Activated CD8-positive, alpha-beta memory T cell treated with anti-CD3 and anti-CD28 coated beads, Interleukin-2, amount 50 U/mL, for 48 hours (primary cell): ENCODE results near the gene S100P.
"Not testable (repeated sequence)": the region's sequence is repeated elsewhere in the genome, so short reads cannot be mapped to it uniquely, and the experiment has no call there.

Source experiments
- DNase-seq: peaks from one replicate; pipeline ENCODE4 v3.0.0-alpha.2; 2020

S100P gene

GRCh38 chr4:6699903-6700302 is 6.2 kb downstream of the S100P start:
- DNase-seq: no peak

DNA sequence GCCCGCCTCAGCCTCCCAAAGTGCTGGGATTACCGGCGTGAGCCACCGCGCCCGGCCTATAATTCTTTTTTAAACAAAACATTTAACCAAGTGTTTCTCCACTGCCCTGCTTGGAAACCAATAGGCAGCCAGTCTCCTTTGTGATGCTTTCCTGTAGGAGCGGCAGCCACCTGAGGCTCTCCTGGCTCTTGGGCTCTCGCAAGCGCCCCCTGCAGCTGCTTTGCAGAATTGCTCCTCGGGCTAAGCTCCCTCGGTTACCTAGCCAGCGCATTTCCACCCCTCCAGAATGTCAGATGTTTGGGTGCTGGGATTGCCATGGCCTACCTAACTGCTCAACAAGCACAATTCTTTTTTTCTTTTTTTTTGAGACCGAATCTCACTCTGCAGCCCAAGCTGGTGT is 7.7 kb downstream of the S100P start:
- DNase-seq: peak; percentile 81

DNA sequence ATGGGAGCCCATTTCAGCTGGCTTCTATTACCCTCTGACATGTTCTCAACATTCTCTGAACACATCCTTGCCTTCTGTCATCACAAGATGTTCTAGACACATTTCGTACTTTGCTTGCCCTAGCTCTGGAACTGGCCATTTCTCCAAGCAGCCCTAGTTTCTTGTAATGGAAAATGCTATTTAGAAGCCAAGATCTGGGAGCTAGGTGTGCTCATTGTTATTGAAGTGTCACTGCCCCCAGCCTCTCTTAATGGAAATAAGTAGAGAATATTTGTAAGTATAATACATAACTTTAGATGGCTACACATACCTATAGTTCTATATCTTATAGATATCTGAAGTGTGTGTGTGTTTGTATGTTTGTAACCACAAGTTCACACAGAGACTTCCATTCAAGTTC is 9.1 kb downstream of the S100P start:
- DNase-seq: no peak

GRCh38 chr4:6703786-6704185 is 10.1 kb downstream of the S100P start:
- DNase-seq: no peak

DNA sequence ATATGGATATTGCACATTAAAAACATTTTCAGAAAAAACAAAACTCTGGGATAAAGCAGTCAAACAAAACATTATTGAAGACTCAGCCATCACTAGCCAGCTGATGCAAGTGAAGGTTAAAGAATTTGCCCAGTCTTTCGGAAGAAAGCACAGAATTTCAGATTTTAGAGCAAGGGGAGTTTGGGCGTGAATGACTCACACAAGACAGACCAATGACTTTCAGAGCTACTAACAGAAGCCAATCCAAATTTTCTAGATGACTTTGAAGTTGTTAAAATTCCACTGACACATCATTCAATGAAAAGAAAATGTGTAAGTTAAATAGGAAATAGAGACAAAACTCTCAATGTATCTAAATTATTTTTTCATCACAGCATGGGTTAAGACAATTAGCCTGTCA is 12.0 kb downstream of the S100P start:
- DNase-seq: no peak

DNA sequence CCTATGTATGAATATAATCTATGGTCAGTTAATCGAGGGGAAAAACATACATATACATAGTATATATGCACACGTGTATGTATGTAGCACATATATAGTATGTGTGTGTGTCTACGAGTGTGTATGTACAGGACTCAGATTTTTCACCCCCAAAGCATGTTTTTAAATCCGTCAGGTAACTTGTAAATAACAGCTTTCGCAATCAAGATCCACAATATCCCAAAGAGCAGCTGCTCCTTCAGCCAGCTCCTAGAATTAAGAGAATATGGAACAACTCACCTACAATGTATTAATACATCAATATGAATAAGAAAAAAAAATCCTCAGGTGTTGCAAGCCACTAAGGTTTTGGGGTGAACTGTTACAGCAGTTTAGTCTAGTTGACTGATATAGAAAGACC is 12.5 kb downstream of the S100P start:
- DNase-seq: no peak

DNA sequence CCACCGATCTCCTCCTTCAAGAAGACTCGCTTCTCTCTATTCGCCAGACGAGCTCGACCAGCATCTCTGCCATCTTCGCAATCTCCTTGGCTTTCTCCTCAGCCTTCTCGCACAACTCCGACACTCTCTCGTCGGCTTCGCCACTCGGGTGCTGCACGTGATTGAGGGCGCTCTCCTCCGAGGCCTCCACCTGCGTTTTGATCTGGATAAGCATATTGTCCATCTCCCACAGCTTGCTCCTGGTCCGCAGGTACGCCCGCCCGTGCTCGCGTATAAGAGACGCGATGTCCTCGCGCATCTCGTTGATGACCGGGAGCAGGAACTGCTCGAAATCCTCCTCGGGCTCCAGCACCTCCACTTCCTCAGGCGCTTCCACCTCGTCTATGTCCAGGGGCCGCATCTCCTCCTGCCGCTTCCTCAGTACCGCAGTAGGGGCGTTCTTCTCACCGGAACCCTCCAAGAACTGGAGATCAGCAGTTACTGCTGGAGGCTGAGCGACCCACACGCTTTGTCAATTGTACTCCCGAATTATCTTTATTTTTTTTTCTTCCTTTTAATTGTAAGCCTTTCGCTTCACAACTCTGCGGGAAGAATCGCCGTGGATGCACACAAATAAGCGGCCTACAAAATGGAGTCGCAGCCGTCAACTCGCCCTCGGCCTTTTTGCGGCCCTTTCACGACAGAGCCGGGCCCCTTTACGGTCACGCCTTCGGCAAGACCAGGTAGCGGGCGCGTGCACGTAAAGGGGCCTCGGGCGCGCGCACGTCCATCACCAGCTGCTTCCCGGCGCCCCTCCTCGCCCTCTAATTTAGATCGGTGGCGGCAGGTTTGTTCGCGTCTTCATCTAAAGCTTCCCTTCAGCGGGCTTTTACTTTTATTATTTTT is 15.8 kb downstream of the S100P start, which contains the start of gene MRFAP1L1:
TSS of gene MRFAP1L1 (minus strand) at position 636 of the 885 bp plus-strand sequence. CDS start at position 400, 236 bp downstream.
- DNase-seq: peak; percentile 95

GRCh38 chr4:6710282-6710681 is 16.6 kb downstream of the S100P start:
- no peak for DNase-seq

DNA sequence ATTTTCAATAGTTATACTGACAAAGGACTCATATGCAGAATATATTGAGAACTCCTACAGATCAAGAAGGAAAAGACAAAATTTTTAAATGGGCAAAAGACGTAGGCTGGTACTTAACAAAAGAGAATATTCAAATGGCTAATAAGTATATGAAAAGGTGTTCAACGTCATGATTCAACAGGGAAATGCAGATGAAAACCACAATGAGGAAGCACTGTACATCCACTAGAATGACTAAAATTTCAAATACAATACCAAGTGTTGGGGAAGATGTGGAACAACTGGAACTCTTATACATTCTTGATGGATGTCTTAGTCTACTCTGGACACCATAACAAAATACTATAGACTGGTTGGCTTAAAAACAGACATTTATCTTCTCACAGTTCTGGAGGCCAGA is 17.3 kb downstream of the S100P start:
- no peak for DNase-seq

- peak; percentile 22 for DNase-seq
Observed at GRCh38 chr4:6714954-6715353, 21.3 kb downstream of the S100P start.

DNA sequence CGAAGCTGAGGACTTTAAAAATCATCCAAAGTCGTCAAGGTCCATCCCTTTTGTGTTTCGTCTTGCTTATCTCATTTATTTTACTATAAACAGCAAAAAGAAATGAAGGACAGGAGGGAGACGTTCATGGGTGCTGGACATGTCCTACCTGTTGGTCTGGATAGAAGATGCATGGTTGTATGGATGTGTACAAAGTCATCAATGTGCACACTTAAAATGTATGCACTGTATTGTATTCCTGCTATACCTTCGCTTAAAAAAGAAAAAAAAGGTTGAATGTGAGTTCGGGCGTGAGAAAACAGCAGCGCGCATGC is 22.0 kb downstream of the S100P start:
- no peak for DNase-seq

- DNase-seq: peak; percentile 93
Observed at GRCh38 chr4:6716018-6716911, 22.6 kb downstream of the S100P start, which contains the start of gene BLOC1S4. Gene BLOC1S4, plus strand, starts transcription at chr4:6716174. Its CDS starts 36 bp downstream, at chr4:6716210.

DNA sequence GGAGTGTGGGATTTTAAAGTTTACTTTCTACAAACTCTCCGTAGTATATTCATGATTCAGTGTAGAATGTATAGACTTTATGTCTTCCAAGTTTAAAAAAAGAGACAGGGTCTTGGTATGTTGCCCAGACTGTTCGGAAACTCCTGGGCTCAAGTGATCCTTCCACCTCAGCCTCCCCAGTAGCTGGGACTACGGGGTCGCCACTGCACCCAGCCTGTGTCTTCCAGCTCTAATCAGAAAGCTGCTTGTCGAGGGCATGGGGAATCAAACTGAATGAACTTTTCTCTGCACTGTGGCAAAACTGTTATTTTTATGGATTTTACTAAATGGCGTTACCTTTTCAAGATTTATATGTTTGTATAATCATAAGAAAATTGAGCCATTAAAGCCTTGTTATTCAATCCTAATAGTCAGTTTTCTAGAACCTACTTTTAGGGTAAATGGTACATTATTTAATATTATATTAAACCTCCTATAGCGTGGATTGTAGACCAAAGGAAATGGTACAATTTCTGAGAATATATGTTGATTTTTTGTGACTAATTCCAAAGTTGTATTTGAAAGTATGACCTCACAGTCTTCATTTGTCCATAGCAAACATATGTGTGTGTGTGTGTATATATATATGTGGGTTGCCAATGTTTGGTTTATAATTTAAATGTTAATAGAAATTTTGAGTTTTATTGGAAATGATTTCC is 23.4 kb downstream of the S100P start:
- DNase-seq: peak; percentile 53

DNA sequence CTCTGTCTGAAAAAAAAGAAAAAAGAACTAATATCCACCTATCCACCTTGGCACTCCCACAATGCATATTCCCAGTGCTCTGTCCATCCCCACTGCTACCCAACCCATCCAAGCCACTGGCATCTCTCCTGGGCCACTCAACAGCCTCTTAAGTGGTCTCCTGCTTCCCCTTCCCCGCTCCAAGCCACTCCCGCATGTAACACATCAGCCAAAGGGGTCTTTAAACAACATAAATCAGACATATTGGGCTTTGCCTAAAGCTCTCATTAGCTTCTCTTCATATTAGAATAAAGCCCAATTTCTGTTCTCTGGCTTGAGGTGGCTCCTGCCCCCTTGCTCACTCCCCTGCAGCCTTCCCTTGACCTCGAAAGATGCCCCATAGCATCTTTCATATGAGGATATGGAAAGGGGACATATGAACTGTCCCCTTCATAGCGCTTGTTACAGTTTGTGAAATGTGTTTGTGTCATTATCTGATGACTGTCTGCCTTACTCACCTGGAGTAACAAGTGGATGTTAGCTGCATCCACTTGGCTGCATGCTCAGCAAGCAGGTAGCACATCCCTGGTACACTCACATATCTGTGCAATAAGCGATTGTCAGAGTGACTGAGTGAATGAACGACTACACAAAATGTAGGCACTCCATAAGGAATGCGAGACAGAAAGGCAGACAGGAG is 25.4 kb downstream of the S100P start:
- peak; percentile 46 for DNase-seq

GRCh38 chr4:6719611-6720179 is 26.0 kb downstream of the S100P start:
- peak; percentile 50 for DNase-seq

DNA sequence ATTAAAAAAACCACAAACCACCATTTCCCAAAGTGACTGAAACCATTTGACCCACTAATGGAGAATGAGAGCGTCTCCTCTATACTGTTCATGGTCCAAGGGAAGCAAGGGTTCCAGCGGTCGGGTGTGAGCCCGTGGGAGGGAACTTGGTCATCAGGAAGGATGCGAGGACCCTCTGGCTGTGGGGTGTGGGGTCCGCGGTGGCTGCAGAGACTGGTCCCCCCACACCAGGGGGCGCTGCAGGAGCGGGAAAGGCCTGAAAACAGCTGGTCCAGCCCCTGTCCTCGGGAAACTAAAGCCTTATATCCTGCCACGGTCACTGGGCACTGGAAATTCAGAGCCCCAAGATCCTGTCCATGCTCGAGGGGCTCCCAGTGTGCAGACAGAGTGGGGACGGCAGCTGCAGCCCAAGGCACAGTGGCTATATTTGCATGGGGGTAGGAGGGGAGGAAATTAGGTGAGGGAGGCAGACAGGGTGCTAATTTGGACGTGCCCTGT is 26.6 kb downstream of the S100P start:
- DNase-seq: peak; percentile 97

- DNase-seq: peak; percentile 45
Observed at GRCh38 chr4:6721121-6721520, 27.4 kb downstream of the S100P start.

GRCh38 chr4:6722891-6723290 is 29.2 kb downstream of the S100P start:
- peak; percentile 40 for DNase-seq

DNA sequence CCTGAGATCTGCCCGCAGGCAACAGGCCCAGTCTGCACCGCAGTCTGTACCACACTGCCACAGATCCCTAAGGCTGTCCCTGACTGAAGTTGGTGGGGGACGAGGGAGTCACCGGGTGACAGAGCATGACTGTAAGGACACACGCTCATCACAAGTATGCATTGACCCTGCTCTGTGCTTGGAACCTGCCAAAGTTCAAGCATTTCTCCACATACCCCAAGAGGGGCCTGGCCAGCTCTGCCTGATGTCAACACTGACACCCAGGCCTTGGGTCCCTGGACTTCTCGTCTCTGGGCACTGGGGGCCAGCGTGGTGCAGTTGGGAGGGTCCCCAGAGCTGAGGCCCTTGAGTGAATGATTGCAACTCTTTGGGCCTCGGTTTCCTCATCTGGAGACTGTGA is 30.2 kb downstream of the S100P start:
- DNase-seq: peak; percentile 25

GRCh38 chr4:6724421-6725111 is 30.9 kb downstream of the S100P start:
- DNase-seq: no peak

DNA sequence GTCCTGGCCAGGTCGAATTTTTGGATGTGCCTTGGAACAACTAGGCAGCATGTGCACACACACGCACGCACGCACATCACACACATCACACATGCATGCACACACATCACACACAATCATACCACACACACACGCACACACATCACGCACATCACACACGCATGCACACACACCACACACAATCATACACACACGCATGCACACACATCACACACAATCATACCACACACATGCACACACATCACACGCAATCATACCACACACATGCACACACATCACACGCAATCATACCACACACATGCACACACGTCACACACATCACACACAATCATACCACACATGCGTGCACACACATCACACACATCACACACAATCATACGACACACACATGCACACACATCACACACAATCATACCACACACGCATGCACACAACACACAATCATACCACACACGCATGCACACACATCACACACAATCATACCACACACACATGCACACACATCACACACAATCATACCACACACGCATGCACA is 31.8 kb downstream of the S100P start:
- not testable (repeated sequence) for DNase-seq
